PC-9 (cell line): ENCODE data around the gene NR6A1. TPM values are rescaled to one million over a fixed set of nuclear protein-coding genes. Genes with fewer than 3 reads are reported as not detected.
A peak's percentile ranks its signal among the peaks of the same experiment; 100 is the strongest.

Source experiments
- BruUV-seq: library from RNA; stranded (reverse); fragments of 400-500 nt; replicated peaks from 2 replicates; lab custom pipeline; 2021; lab: Mats Ljungman, UMichigan
- CTCF ChIA-PET: fragments of 300-600 bp; sonication (Branson Sonifier 250); formaldehyde crosslinking; loops from one replicate; lab custom pipeline; 2022; ENCODE audit warnings: antibody characterized with exemption; lab: Charles Lee
- POLR2A ChIA-PET: fragments of 300-600 bp; sonication (Branson Sonifier 250); formaldehyde crosslinking; loops from one replicate; lab custom pipeline; 2022; ENCODE audit warnings: antibody characterized with exemption; ENCODE audit not compliant: unreplicated experiment; lab: Charles Lee
- DNase-seq, 2 experiments: peaks; one replicate each; pipeline versions ENCODE4 v3.0.0 to v3.0.0-alpha.2; 2015 to 2022; ENCODE audit warnings: mixed read lengths in 1 of 2
- H2AFZ ChIP-seq: fragments of 200-600 bp; sonication (generic); 2 replicates; pipeline ENCODE4 v1.8.1; 2017; ENCODE audit warnings: antibody characterized with exemption
- H3F3A ChIP-seq: fragments of 200-600 bp; sonication (generic); 2 replicates; pipeline ENCODE4 v1.8.1; 2017; ENCODE audit warnings: antibody characterized with exemption, mild to moderate bottlenecking, low read depth; ENCODE audit not compliant: insufficient read depth
- H3K27ac ChIP-seq: fragments of 200-600 bp; sonication (generic); 2 replicates; pipeline ENCODE4 v1.6.1; 2016; ENCODE audit warnings: mixed run types
- H3K27me3 ChIP-seq: fragments of 200-600 bp; sonication (generic); 2 replicates; pipeline ENCODE4 v1.6.1; 2016; ENCODE audit warnings: low read depth, mixed run types; ENCODE audit not compliant: insufficient read depth
- H3K36me3 ChIP-seq: fragments of 200-600 bp; sonication (generic); 2 replicates; pipeline ENCODE4 v1.6.1; 2016; ENCODE audit warnings: low read depth, mixed run types
- H3K4me1 ChIP-seq: fragments of 200-600 bp; sonication (generic); replicated peaks from 2 replicates; pipeline ENCODE4 v1.6.1; 2016; ENCODE audit warnings: mixed run types; ENCODE audit not compliant: insufficient read depth
- H3K4me2 ChIP-seq: fragments of 200-600 bp; sonication (generic); 2 replicates; pipeline ENCODE4 v1.6.1; 2017; ENCODE audit warnings: mixed run types
- H3K4me3 ChIP-seq: fragments of 200-600 bp; sonication (generic); 2 replicates; pipeline ENCODE4 v1.6.1; 2016; ENCODE audit warnings: mixed run types
- H3K79me2 ChIP-seq: fragments of 200-600 bp; sonication (generic); 2 replicates; pipeline ENCODE4 v1.6.1; 2017; ENCODE audit warnings: low read depth, mixed run types
- H3K9me2 ChIP-seq: fragments of 200-600 bp; sonication (generic); 2 replicates; pipeline ENCODE4 v1.8.1; 2017; ENCODE audit warnings: mild to moderate bottlenecking; ENCODE audit not compliant: insufficient read depth
- H3K9me3 ChIP-seq: fragments of 200-600 bp; sonication (generic); 2 replicates; pipeline ENCODE4 v1.8.1; 2016; ENCODE audit warnings: low read depth; ENCODE audit not compliant: insufficient read depth
- H4K20me1 ChIP-seq: fragments of 200-600 bp; sonication (generic); 2 replicates; pipeline ENCODE4 v1.8.1; 2017; ENCODE audit not compliant: insufficient read depth
- CTCF ChIP-seq: fragments of 200-600 bp; sonication (generic); conservative IDR thresholded peaks from 2 replicates; pipeline ENCODE4 v1.6.1; 2017; ENCODE audit warnings: mixed run types, antibody characterized with exemption, mild to moderate bottlenecking, moderate library complexity
- EZH2 ChIP-seq: fragments of 200-600 bp; sonication (generic); IDR thresholded peaks from 2 replicates; pipeline ENCODE4 v1.8.0; 2017; ENCODE audit warnings: antibody characterized with exemption, low read depth
- intact Hi-C: fragments of 100-400 bp; cut with micrococcal nuclease; formaldehyde crosslinking; loops from one replicate; pipeline ENCODE4 v1.10.0; 2022; ENCODE audit not compliant: unreplicated experiment
- total RNA-seq: library from RNA; stranded (reverse); gene quantifications from 2 replicates; pipeline ENCODE4 v1.2.3, GENCODE V29; 2021

Gene NR6A1
- total RNA-seq, 1 experiment from 2014 or later: 13.0 TPM

GRCh38 chr9:124754289-124754688 lies 16.8 kb downstream of the NR6A1 start:
- H3K4me3 ChIP-seq: no peak overlapping the region
- H3K4me2 ChIP-seq: no peak overlapping the region
- H3K9me2 ChIP-seq: no peaks in the 10 kb centered on the region
- H3K4me1 ChIP-seq: peaks cover 27% of the 10 kb centered on the region
- no peak overlapping the region for H2AFZ ChIP-seq
- no peaks in the 10 kb centered on the region for H3K27me3 ChIP-seq
- no TSS peak for BruUV-seq
- H3K36me3 ChIP-seq: no peaks in the 10 kb centered on the region
- peaks cover 6% of the 10 kb centered on the region; the same call in 1 of the 2 replicates for H4K20me1 ChIP-seq
- POLR2A ChIA-PET: no interaction called here
- intact Hi-C loops: no loop called here
- TF ChIP-seq EZH2 (no peak), CTCF (peak; percentile 33; the same call in 1 of the 2 replicates)
- H3K79me2 ChIP-seq: peaks cover 87% of the 10 kb centered on the region
- CTCF ChIA-PET: interaction anchor here (2.1 kb wide), 1 partner anchor 137 kb away, joined by 7 read pairs; no protein-coding TSS in a partner anchor
- H3K27ac ChIP-seq: no peak overlapping the region
- H3F3A ChIP-seq: peaks cover 33% of the 10 kb centered on the region
- no peaks in the 10 kb centered on the region for H3K9me3 ChIP-seq
- no peak for DNase-seq

- intact Hi-C loops: loop anchor here (2.0 kb wide), 1 partner anchor 18 kb away; no protein-coding TSS in a partner anchor
- POLR2A ChIA-PET: interaction anchor here (0.6 to 0.7 kb wide), 2 partner anchors 16 to 22 kb away, joined by 7 to 16 read pairs; no protein-coding TSS in a partner anchor
These were observed 18.1 kb downstream of the NR6A1 start for GRCh38 chr9:124752967-124753366.

GRCh38 chr9:124749781-124750180 lies 21.3 kb downstream of the NR6A1 start:
- H3K4me1 ChIP-seq: peaks cover 21% of the 10 kb centered on the region
- H4K20me1 ChIP-seq: peaks cover 6% of the 10 kb centered on the region; the same call in 1 of the 2 replicates
- peaks cover 2% of the 10 kb centered on the region; the same call in 1 of the 2 replicates for H3K36me3 ChIP-seq
- TF ChIP-seq EZH2 (no peak), CTCF (no peak)
- CTCF ChIA-PET: no interaction called here
- peaks cover 19% of the 10 kb centered on the region for H3F3A ChIP-seq
- intact Hi-C loops: no loop called here
- no peak overlapping the region for H2AFZ ChIP-seq
- peaks cover 78% of the 10 kb centered on the region for H3K79me2 ChIP-seq
- H3K27me3 ChIP-seq: no peaks in the 10 kb centered on the region
- DNase-seq: no peak
- no peak overlapping the region for H3K4me2 ChIP-seq
- BruUV-seq: no TSS peak
- POLR2A ChIA-PET: no interaction called here
- H3K9me2 ChIP-seq: no peaks in the 10 kb centered on the region
- H3K27ac ChIP-seq: no peak overlapping the region
- H3K9me3 ChIP-seq: no peaks in the 10 kb centered on the region
- H3K4me3 ChIP-seq: no peak overlapping the region

More at GRCh38 chr9:124752967-124753366, 18.1 kb downstream of the NR6A1 start:
- H3K9me2 ChIP-seq: no peaks in the 10 kb centered on the region
- 0 out of 2 replicates have a peak overlapping the region, but pooled peaks have one; percentile 10 for H3K4me2 ChIP-seq
- peaks cover 6% of the 10 kb centered on the region; the same call in 1 of the 2 replicates for H4K20me1 ChIP-seq
- H3F3A ChIP-seq: peaks cover 23% of the 10 kb centered on the region
- no TSS peak for BruUV-seq
- no peaks in the 10 kb centered on the region for H3K9me3 ChIP-seq
- TF ChIP-seq CTCF (no peak), EZH2 (no peak)
- H3K27ac ChIP-seq: peak overlapping the region; percentile 45
- no peak overlapping the region for H3K4me3 ChIP-seq
- no peak overlapping the region for H2AFZ ChIP-seq
- H3K4me1 ChIP-seq: peaks cover 21% of the 10 kb centered on the region
- no peaks in the 10 kb centered on the region for H3K36me3 ChIP-seq
- peaks cover 81% of the 10 kb centered on the region for H3K79me2 ChIP-seq
- no peaks in the 10 kb centered on the region for H3K27me3 ChIP-seq
- CTCF ChIA-PET: interaction anchor here (0.6 to 2.1 kb wide), 2 partner anchors 136 to 275 kb away, joined by 5 to 7 read pairs; no protein-coding TSS in a partner anchor
- DNase-seq: peak in 1 of 2 experiments; percentile 65
